Endothelial cell of umbilical vein (primary cell): ENCODE measurements around the gene PIEZO2. TPM values are rescaled to one million over a fixed set of nuclear protein-coding genes. Genes with fewer than 3 reads are reported as not detected.

Experiments used
- BruUV-seq: library from RNA; stranded (reverse); fragments of 400-500 nt; replicated peaks from 2 replicates; lab custom pipeline; 2021; lab: Mats Ljungman, UMichigan
- CTCF ChIA-PET: fragments of 300-600, 350-600 bp; sonication (Branson Sonifier 250); formaldehyde crosslinking; loops from one replicate; lab custom pipeline; 2021; ENCODE audit warnings: antibody characterized with exemption, inconsistent platforms; lab: Charles Lee
- POLR2A ChIA-PET: fragments of 300-600, 350-600 bp; sonication (Branson Sonifier 250); formaldehyde crosslinking; loops from one replicate; lab custom pipeline; 2021; ENCODE audit warnings: antibody characterized with exemption, inconsistent platforms; lab: Charles Lee
- DNase-seq: peaks from one replicate; pipeline ENCODE4 v3.0.0-alpha.2; 2011; ENCODE audit warnings: low read depth, low spot score
- FAIRE-seq: peaks from 2 replicates; lab custom pipeline; 2011; peaks lifted over from hg19 to GRCh38; lab: Jason Lieb, UNC
- H2AFZ ChIP-seq: 2 replicates; pipeline ENCODE4 v1.6.0; 2012; ENCODE audit warnings: low read depth, low read length, control low read depth, inconsistent platforms
- H3K27ac ChIP-seq: 2 replicates; pipeline ENCODE4 v1.5.1; 2011; ENCODE audit warnings: low read depth, mild to moderate bottlenecking, control low read depth, low read length, moderate library complexity; ENCODE audit not compliant: insufficient read depth
- H3K27me3 ChIP-seq, 2 experiments: 2 replicates each; pipeline versions ENCODE4 v1.6.0 to v1.6.1; 2011; ENCODE audit warnings: low read length in 2 of 2, mixed read lengths in 1 of 2; ENCODE audit not compliant: control insufficient read depth in 2 of 2, insufficient read depth in 2 of 2
- H3K36me3 ChIP-seq, 2 experiments: 2 replicates in 1 of 2; 3 replicates in 1 of 2; pipeline ENCODE4 v1.5.1; 2011; ENCODE audit warnings: low read length in 2 of 2, mild to moderate bottlenecking in 1 of 2, moderate library complexity in 1 of 2; ENCODE audit not compliant: control insufficient read depth in 2 of 2, insufficient read depth in 2 of 2; ENCODE audit errors: extremely low read depth in 1 of 2
- H3K4me1 ChIP-seq: 3 replicates; pipeline ENCODE4 v1.5.1; 2011; ENCODE audit warnings: mild to moderate bottlenecking, low read length; ENCODE audit not compliant: control insufficient read depth, insufficient read depth; ENCODE audit errors: extremely low read depth
- H3K4me2 ChIP-seq: 2 replicates; pipeline ENCODE4 v1.6.1; 2011; ENCODE audit warnings: low read length, control low read depth, mixed read lengths; ENCODE audit not compliant: insufficient read depth
- H3K4me3 ChIP-seq, 3 experiments: fragments of 200-600 bp in 1 of 3; sonication (generic), shearing (Covaris generic) in 1 of 3; replicated peaks in 1 of 3; 2 replicates each; pipeline ENCODE4 v1.5.1; 2011 to 2016; ENCODE audit warnings: control low read depth in 3 of 3, low read length in 3 of 3, mild to moderate bottlenecking in 2 of 3, inconsistent platforms in 1 of 3, low read depth in 1 of 3, moderate library complexity in 1 of 3; ENCODE audit not compliant: insufficient read depth in 1 of 3
- H3K79me2 ChIP-seq: 2 replicates; pipeline ENCODE4 v1.6.0; 2012; ENCODE audit warnings: low read length, inconsistent platforms; ENCODE audit not compliant: control insufficient read depth, insufficient read depth
- H3K9ac ChIP-seq: replicated peaks from 2 replicates; pipeline ENCODE3; 2011; ENCODE audit warnings: low read length, control low read depth; ENCODE audit not compliant: insufficient read depth; ENCODE audit errors: extremely low read depth
- H3K9me1 ChIP-seq: replicated peaks from 3 replicates; pipeline ENCODE4 v1.6.0; 2011; ENCODE audit warnings: mild to moderate bottlenecking, low read length; ENCODE audit not compliant: control insufficient read depth, insufficient read depth; ENCODE audit errors: extremely low read depth
- H3K9me3 ChIP-seq: replicated peaks from 2 replicates; pipeline ENCODE4 v1.5.1; 2012; ENCODE audit warnings: low read length, inconsistent platforms; ENCODE audit not compliant: control insufficient read depth, insufficient read depth
- H4K20me1 ChIP-seq: replicated peaks from 2 replicates; pipeline ENCODE3; 2011; ENCODE audit warnings: mild to moderate bottlenecking, low read length; ENCODE audit not compliant: control insufficient read depth, insufficient read depth; ENCODE audit errors: extremely low read depth
- CTCF ChIP-seq, 2 donors: IDR thresholded peaks; 1 replicate in 1 of 2; 2 replicates in 1 of 2; pipeline ENCODE4 v1.5.1; 2011; ENCODE audit warnings: low read length in 2 of 2, mild to moderate bottlenecking in 2 of 2, moderate library complexity in 2 of 2, control low read depth in 1 of 2, inconsistent platforms in 1 of 2, low read depth in 1 of 2; ENCODE audit not compliant: insufficient read depth in 1 of 2; ENCODE audit errors: extremely low read depth in 1 of 2
- EZH2 ChIP-seq: IDR thresholded peaks from 2 replicates; pipeline ENCODE4 v1.6.1; 2012; ENCODE audit warnings: borderline replicate concordance, low read depth, mild to moderate bottlenecking, moderate library complexity, low read length, inconsistent platforms; ENCODE audit not compliant: severe bottlenecking
- FOS ChIP-seq: IDR thresholded peaks from 2 replicates; pipeline ENCODE4 v1.6.1; 2011; ENCODE audit warnings: mild to moderate bottlenecking, low read length, moderate library complexity, borderline replicate concordance; ENCODE audit not compliant: insufficient read depth
- GATA2 ChIP-seq: IDR thresholded peaks from 2 replicates; pipeline ENCODE4 v1.7.0; 2011; ENCODE audit warnings: low read depth, mild to moderate bottlenecking, moderate library complexity, mixed read lengths, low read length; ENCODE audit not compliant: insufficient read length, insufficient read depth
- JUN ChIP-seq: IDR thresholded peaks from 2 replicates; pipeline ENCODE4 v1.6.1; 2011; ENCODE audit warnings: borderline replicate concordance, low read depth; ENCODE audit not compliant: insufficient read length, insufficient read depth
- MYC ChIP-seq: IDR thresholded peaks from one replicate; pipeline ENCODE4 v1.6.1; 2011; ENCODE audit warnings: mild to moderate bottlenecking, low read depth, low read length
- POLR2A ChIP-seq: IDR thresholded peaks from 2 replicates; pipeline ENCODE4 v1.6.1; 2012; ENCODE audit warnings: low read depth, mild to moderate bottlenecking, control low read depth, low read length
- POLR2AphosphoS5 ChIP-seq: IDR thresholded peaks from 2 replicates; pipeline ENCODE4 v1.6.1; 2012; ENCODE audit warnings: low read depth, mild to moderate bottlenecking, control low read depth, low read length, moderate library complexity; ENCODE audit not compliant: insufficient read depth
- dilution Hi-C: fragments of 300-500 bp; cut with MboI; formaldehyde crosslinking; loops from one replicate; pipeline ENCODE4 v1.15.0; 2019; ENCODE audit warnings: low sequenced_read_pairs; ENCODE audit not compliant: extremely low pct_ligation_motif_present
- intact Hi-C: fragments of 100-400 bp; cut with micrococcal nuclease; formaldehyde crosslinking; loops from one replicate; pipeline ENCODE4 v1.10.0; 2022
- polyA plus RNA-seq, 4 experiments: library from polyadenylated mRNA; depleted of rRNA in 3 of 4; stranded (reverse) in 3 of 4; unstranded in 1 of 4; fragments of >200 nt; gene quantifications; 2 replicates each; pipeline versions ENCODE4 v1.2.1 to v1.2.3, GENCODE V29; 2011 to 2012; ENCODE audit warnings: missing spikeins in 1 of 4
- total RNA-seq: library from RNA; stranded (reverse); gene quantifications from 2 replicates; pipeline ENCODE4 v1.2.3, GENCODE V29; 2021
- TF ChIP-seq, protein P1 (sequence below): IDR thresholded peaks from 2 replicates; pipeline ENCODE4 v1.6.1; 2011; ENCODE audit not compliant: insufficient read depth, insufficient read length

The PIEZO2 gene
- total and polyA plus RNA-seq, 2 donors (not counting 3 experiments of a cell fraction or from before 2014, with no cell fraction given): 1.7 to 11.2 TPM

- no peak for DNase-seq
- dilution Hi-C loops: no loop called here
- ChIA-PET CTCF (interaction anchor here (0.9 kb wide), 1 partner anchor 56 kb away, joined by 3 read pairs; no protein-coding TSS in a partner anchor), POLR2A (no interaction called here)
- Histone ChIP-seq H3K9ac (no peak overlapping the region), H3K9me1 (no peaks in the 10 kb centered on the region), H3K4me3 (no peak overlapping the region), H3K79me2 (no peaks in the 10 kb centered on the region), H3K9me3 (no peaks in the 10 kb centered on the region), H4K20me1 (no peaks in the 10 kb centered on the region), H3K36me3 (no peaks in the 10 kb centered on the region), H3K27me3 (no peaks in the 10 kb centered on the region), H3K4me2 (no peak overlapping the region), H3K4me1 (peaks cover 4% of the 10 kb centered on the region), H2AFZ (no peak overlapping the region), H3K27ac (no peak overlapping the region)
- TF ChIP-seq JUN: no peak
- TF ChIP-seq CTCF (IDR thresholded peaks at IDR 0.05; ENCODE audit: extremely low read depth in 1 of 2, insufficient read depth in 1 of 2, low read depth in 1 of 2, low read length in 2 of 2): no peak
- no peak for TF ChIP-seq POLR2AphosphoS5
- no peak for TF ChIP-seq MYC
- TF ChIP-seq POLR2A: no peak
- no peak for TF ChIP-seq EZH2
- TF ChIP-seq, protein P1, sequence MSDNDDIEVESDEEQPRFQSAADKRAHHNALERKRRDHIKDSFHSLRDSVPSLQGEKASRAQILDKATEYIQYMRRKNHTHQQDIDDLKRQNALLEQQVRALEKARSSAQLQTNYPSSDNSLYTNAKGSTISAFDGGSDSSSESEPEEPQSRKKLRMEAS: no peak
- no peak for TF ChIP-seq GATA2
- no peak for TF ChIP-seq FOS
- no TSS peak for BruUV-seq
- intact Hi-C loops: no loop called here
- no peak for FAIRE-seq
These were observed 241.6 kb downstream of the PIEZO2 start for GRCh38 chr18:10907749-10908148.
